Raji (cell line): ENCODE measurements around the gene ACSL6.

Source experiments
- POLR2A ChIP-seq: IDR thresholded peaks from 2 replicates; pipeline ENCODE4 v1.6.1; 2011; ENCODE audit warnings: low read depth, low read length, control low read depth; ENCODE audit not compliant: insufficient read depth

ACSL6 gene

GRCh38 chr5:132012371-132013005 lies 1.0 kb upstream of the ACSL6 start:
- TF ChIP-seq POLR2A: no peak

GRCh38 chr5:132010989-132011621 lies 353 bp downstream of the ACSL6 start:
- no peak for TF ChIP-seq POLR2A

GRCh38 chr5:132010645-132010988 lies 841 bp downstream of the ACSL6 start:
- TF ChIP-seq POLR2A: no peak

- no peak for TF ChIP-seq POLR2A
These were observed 1.6 kb downstream of the ACSL6 start for GRCh38 chr5:132009706-132010405.

- TF ChIP-seq POLR2A: no peak
These were observed 2.3 kb downstream of the ACSL6 start for GRCh38 chr5:132008961-132009680.

GRCh38 chr5:132008163-132008473 lies 3.3 kb downstream of the ACSL6 start:
- no peak for TF ChIP-seq POLR2A

- no peak for TF ChIP-seq POLR2A
These were observed 3.9 kb downstream of the ACSL6 start for GRCh38 chr5:132007399-132008162.

- TF ChIP-seq POLR2A: no peak
These were observed 4.9 kb downstream of the ACSL6 start for GRCh38 chr5:132006331-132007120.

- TF ChIP-seq POLR2A: no peak
These were observed 5.9 kb downstream of the ACSL6 start for GRCh38 chr5:132005591-132005990.

GRCh38 chr5:132003982-132004381 lies 7.5 kb downstream of the ACSL6 start:
- TF ChIP-seq POLR2A: no peak

GRCh38 chr5:132003170-132003744 lies 8.2 kb downstream of the ACSL6 start:
- TF ChIP-seq POLR2A: no peak

GRCh38 chr5:132002757-132003156 lies 8.7 kb downstream of the ACSL6 start:
- no peak for TF ChIP-seq POLR2A

- no peak for TF ChIP-seq POLR2A
These were observed 9.6 kb downstream of the ACSL6 start for GRCh38 chr5:132001647-132002561.
